ENCODE results near the gene APBA2.

DNA sequence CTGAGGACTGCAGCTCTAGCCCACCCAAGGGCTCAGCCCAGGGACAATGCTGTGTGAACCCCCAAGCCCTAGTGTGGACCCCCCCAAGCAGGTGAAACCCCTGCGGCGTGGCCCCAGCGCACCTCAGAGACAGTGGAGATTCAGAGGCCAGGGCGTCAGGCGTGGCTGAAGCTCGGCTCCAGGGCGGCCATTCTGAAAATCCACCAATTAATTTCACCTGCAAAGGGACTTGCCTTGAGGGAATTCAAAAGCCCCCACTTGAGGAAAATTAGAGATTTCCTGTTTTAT, 235.5 kb downstream of the APBA2 start:
- TF ChIP-seq, protein P1, sequence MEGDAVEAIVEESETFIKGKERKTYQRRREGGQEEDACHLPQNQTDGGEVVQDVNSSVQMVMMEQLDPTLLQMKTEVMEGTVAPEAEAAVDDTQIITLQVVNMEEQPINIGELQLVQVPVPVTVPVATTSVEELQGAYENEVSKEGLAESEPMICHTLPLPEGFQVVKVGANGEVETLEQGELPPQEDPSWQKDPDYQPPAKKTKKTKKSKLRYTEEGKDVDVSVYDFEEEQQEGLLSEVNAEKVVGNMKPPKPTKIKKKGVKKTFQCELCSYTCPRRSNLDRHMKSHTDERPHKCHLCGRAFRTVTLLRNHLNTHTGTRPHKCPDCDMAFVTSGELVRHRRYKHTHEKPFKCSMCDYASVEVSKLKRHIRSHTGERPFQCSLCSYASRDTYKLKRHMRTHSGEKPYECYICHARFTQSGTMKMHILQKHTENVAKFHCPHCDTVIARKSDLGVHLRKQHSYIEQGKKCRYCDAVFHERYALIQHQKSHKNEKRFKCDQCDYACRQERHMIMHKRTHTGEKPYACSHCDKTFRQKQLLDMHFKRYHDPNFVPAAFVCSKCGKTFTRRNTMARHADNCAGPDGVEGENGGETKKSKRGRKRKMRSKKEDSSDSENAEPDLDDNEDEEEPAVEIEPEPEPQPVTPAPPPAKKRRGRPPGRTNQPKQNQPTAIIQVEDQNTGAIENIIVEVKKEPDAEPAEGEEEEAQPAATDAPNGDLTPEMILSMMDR (IDR thresholded peaks at IDR 0.05) = no peak
- TF ChIP-seq, protein P2, sequence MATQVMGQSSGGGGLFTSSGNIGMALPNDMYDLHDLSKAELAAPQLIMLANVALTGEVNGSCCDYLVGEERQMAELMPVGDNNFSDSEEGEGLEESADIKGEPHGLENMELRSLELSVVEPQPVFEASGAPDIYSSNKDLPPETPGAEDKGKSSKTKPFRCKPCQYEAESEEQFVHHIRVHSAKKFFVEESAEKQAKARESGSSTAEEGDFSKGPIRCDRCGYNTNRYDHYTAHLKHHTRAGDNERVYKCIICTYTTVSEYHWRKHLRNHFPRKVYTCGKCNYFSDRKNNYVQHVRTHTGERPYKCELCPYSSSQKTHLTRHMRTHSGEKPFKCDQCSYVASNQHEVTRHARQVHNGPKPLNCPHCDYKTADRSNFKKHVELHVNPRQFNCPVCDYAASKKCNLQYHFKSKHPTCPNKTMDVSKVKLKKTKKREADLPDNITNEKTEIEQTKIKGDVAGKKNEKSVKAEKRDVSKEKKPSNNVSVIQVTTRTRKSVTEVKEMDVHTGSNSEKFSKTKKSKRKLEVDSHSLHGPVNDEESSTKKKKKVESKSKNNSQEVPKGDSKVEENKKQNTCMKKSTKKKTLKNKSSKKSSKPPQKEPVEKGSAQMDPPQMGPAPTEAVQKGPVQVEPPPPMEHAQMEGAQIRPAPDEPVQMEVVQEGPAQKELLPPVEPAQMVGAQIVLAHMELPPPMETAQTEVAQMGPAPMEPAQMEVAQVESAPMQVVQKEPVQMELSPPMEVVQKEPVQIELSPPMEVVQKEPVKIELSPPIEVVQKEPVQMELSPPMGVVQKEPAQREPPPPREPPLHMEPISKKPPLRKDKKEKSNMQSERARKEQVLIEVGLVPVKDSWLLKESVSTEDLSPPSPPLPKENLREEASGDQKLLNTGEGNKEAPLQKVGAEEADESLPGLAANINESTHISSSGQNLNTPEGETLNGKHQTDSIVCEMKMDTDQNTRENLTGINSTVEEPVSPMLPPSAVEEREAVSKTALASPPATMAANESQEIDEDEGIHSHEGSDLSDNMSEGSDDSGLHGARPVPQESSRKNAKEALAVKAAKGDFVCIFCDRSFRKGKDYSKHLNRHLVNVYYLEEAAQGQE (IDR thresholded peaks at IDR 0.05; ENCODE audit: insufficient read depth in 1 of 2, low read depth in 2 of 2, low read length in 1 of 2) = no peak
- no peak for TF ChIP-seq POLR2AphosphoS5 (IDR thresholded peaks at IDR 0.05; ENCODE audit: low read depth, low read length)
- no peak for TF ChIP-seq SIN3A (IDR thresholded peaks at IDR 0.05; ENCODE audit: borderline replicate concordance, insufficient read depth, low read depth, low read length)
